ENCODE measurements around the gene MCC. TPM values are rescaled to one million over a fixed set of nuclear protein-coding genes. Genes with fewer than 3 reads are reported as not detected.

Gene MCC
- total RNA-seq, 2 donors from 2014 or later = 164 to 187 TPM

GRCh38 chr5:113057557-113057984 lies 430.7 kb downstream of the MCC start:
- Histone ChIP-seq H3K9ac (ENCODE audit: extremely low read depth, low read length, poor library complexity, severe bottlenecking) (no peak overlapping the region), H3K27ac (ENCODE audit: low read depth, low read length) (peak overlapping the region; percentile 16), H3K4me1 (ENCODE audit: control insufficient read depth, insufficient read depth, low read length) (no peaks in the 10 kb centered on the region), H3K4me3 (ENCODE audit: low read length) (no peak overlapping the region), H3K27me3 (ENCODE audit: control insufficient read depth, insufficient read depth, low read length, poor library complexity, severe bottlenecking) (no peaks in the 10 kb centered on the region), H3K9me3 (ENCODE audit: control insufficient read depth, low read length) (no peaks in the 10 kb centered on the region), H3K36me3 (ENCODE audit: control insufficient read depth, insufficient read depth, low read length) (peaks cover 98% of the 10 kb centered on the region)
- H3K4me1 Mint-ChIP-seq = no peaks in the 10 kb centered on the region
- peaks cover 86% of the 10 kb centered on the region for H3K36me3 Mint-ChIP-seq (ENCODE audit: low read depth)
- WGBS, 2 experiments (ENCODE audit: insufficient coverage in 1 of 2, insufficient read length in 1 of 2) = 86 to 90% methylated on average over 12 to 14 of the region's 14 CpGs
- no peak overlapping the region for H3K27ac Mint-ChIP-seq
- peak; percentile 61 for DNase-seq
- H3K9me3 Mint-ChIP-seq = no peaks in the 10 kb centered on the region
- no peak for TF ChIP-seq CTCF (conservative IDR thresholded peaks at IDR 0.05)
- H3K27me3 Mint-ChIP-seq (ENCODE audit: insufficient read depth) = no peaks in the 10 kb centered on the region
- no peak overlapping the region for H3K4me3 Mint-ChIP-seq

GRCh38 chr5:113056988-113057387 lies 431.3 kb downstream of the MCC start:
- Mint-ChIP-seq H3K27me3 (ENCODE audit: insufficient read depth) (no peaks in the 10 kb centered on the region), H3K27ac (no peak overlapping the region)

GRCh38 chr5:113054899-113055298 lies 433.4 kb downstream of the MCC start:
- Mint-ChIP-seq H3K27me3 (ENCODE audit: insufficient read depth) (no peaks in the 10 kb centered on the region), H3K4me3 (no peak overlapping the region), H3K9me3 (no peaks in the 10 kb centered on the region), H3K27ac (peak overlapping the region; percentile 52), H3K36me3 (ENCODE audit: low read depth) (peaks cover 83% of the 10 kb centered on the region), H3K4me1 (no peaks in the 10 kb centered on the region)
- peaks cover 100% of the 10 kb centered on the region for H3K36me3 ChIP-seq (ENCODE audit: control insufficient read depth, insufficient read depth, low read length)
- H3K9me3 ChIP-seq (ENCODE audit: control insufficient read depth, low read length) = no peaks in the 10 kb centered on the region
- no peak overlapping the region for H3K4me3 ChIP-seq (ENCODE audit: low read length)
- no peaks in the 10 kb centered on the region for H3K27me3 ChIP-seq (ENCODE audit: control insufficient read depth, insufficient read depth, low read length, poor library complexity, severe bottlenecking)
- H3K4me1 ChIP-seq (ENCODE audit: control insufficient read depth, insufficient read depth, low read length) = no peaks in the 10 kb centered on the region
- WGBS, 2 experiments (ENCODE audit: insufficient coverage in 1 of 2, insufficient read length in 1 of 2) = 93 to 97% methylated on average over 11 of the region's 11 CpGs
- no peak overlapping the region for H3K27ac ChIP-seq (ENCODE audit: low read depth, low read length)
- DNase-seq = no peak
- no peak for TF ChIP-seq CTCF (conservative IDR thresholded peaks at IDR 0.05)
- no peak overlapping the region for H3K9ac ChIP-seq (ENCODE audit: extremely low read depth, low read length, poor library complexity, severe bottlenecking)

More at GRCh38 chr5:113056988-113057387, 431.3 kb downstream of the MCC start:
- Mint-ChIP-seq H3K9me3 (no peaks in the 10 kb centered on the region), H3K4me3 (no peak overlapping the region), H3K36me3 (ENCODE audit: low read depth) (peaks cover 85% of the 10 kb centered on the region), H3K4me1 (no peaks in the 10 kb centered on the region)
- Histone ChIP-seq H3K36me3 (ENCODE audit: control insufficient read depth, insufficient read depth, low read length) (peaks cover 98% of the 10 kb centered on the region), H3K27ac (ENCODE audit: low read depth, low read length) (peak overlapping the region; percentile 16), H3K9ac (ENCODE audit: extremely low read depth, low read length, poor library complexity, severe bottlenecking) (no peak overlapping the region), H3K27me3 (ENCODE audit: control insufficient read depth, insufficient read depth, low read length, poor library complexity, severe bottlenecking) (no peaks in the 10 kb centered on the region), H3K9me3 (ENCODE audit: control insufficient read depth, low read length) (no peaks in the 10 kb centered on the region), H3K4me3 (ENCODE audit: low read length) (no peak overlapping the region), H3K4me1 (ENCODE audit: control insufficient read depth, insufficient read depth, low read length) (no peaks in the 10 kb centered on the region)
- WGBS, 2 experiments (ENCODE audit: insufficient coverage in 1 of 2, insufficient read length in 1 of 2) = 95 to 97% methylated on average over 4 to 5 of the region's 5 CpGs
- no peak for TF ChIP-seq CTCF (conservative IDR thresholded peaks at IDR 0.05)
- no peak for DNase-seq
